WI38 (cell line): ENCODE results near the gene EIF5.

Experiments
- H3K4me3 ChIP-seq: 2 replicates; pipeline ENCODE4 v1.5.1; 2011; ENCODE audit warnings: low read depth, mild to moderate bottlenecking, control low read depth, low read length
- TF ChIP-seq, protein P1 (sequence below): IDR thresholded peaks from 2 replicates; pipeline ENCODE4 v1.5.1; 2012; ENCODE audit warnings: low read depth, mild to moderate bottlenecking, control low read depth, low read length

EIF5 gene

DNA sequence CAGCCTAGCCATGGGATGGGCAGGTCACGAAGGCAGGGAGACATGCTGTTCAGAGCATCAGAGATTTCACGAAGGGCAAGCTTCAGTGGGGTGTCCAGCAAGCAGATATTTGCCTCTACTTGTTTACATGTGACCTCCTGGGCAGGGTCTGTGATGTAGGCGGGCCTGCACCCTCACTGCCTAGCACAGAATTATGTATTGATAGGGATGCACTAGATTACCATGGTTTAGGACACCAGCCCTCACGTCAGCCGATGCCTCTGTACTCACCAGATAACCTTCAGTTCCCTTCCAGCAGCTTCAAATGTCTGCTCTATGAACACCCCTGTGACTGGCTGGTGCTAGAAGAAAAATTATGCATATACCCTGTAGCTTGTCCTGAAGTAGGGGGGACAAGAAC is 5.1 kb upstream of the EIF5 start:
- TF ChIP-seq, protein P1, sequence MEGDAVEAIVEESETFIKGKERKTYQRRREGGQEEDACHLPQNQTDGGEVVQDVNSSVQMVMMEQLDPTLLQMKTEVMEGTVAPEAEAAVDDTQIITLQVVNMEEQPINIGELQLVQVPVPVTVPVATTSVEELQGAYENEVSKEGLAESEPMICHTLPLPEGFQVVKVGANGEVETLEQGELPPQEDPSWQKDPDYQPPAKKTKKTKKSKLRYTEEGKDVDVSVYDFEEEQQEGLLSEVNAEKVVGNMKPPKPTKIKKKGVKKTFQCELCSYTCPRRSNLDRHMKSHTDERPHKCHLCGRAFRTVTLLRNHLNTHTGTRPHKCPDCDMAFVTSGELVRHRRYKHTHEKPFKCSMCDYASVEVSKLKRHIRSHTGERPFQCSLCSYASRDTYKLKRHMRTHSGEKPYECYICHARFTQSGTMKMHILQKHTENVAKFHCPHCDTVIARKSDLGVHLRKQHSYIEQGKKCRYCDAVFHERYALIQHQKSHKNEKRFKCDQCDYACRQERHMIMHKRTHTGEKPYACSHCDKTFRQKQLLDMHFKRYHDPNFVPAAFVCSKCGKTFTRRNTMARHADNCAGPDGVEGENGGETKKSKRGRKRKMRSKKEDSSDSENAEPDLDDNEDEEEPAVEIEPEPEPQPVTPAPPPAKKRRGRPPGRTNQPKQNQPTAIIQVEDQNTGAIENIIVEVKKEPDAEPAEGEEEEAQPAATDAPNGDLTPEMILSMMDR, result no peak
- H3K4me3 ChIP-seq, result no peak overlapping the region

DNA sequence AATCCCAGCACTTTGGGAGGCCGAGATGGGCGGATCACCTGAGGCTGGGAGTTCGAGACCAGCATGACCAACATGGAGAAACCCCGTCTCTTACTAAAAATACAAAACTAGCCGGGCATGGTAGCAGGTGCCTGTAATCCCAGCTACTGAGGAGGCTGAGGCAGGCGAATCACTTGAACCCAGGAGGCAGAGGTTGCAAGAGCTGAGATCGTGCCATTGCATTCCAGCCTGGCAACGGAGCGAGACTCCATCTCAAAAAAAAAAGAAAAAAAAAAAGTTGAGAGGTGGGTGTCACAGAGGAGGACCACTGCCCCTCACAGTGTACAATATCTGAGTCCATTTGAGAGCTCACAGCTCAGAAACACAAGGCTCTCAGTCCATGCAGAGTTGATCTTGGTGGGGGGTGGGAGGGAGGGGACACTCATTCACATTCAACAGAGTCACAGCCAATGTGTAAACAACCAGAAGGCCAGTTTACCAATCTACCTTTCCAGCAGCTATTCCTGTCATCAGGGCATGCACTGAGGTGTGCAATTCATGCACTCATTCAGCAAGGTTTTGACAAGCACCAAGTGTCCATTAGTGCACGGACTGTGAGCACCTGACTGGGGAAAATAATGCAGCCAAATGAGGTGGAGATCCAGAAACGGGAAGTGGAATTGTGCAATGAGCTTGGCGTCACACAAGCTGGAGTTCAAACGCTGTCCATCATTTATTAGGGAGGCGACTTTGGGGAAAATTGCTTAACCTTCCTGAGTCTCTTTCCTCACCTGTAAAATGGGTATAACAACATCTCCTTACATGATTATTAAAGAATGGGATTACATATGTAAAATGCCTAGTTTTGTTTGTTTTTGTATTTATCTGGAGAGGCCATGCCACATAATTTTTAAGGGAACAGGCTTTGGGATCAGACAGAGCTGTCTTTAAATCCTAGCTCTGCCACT is 4.4 kb upstream of the EIF5 start:
- TF ChIP-seq, protein P1, result no peak
- H3K4me3 ChIP-seq, result no peak overlapping the region

DNA sequence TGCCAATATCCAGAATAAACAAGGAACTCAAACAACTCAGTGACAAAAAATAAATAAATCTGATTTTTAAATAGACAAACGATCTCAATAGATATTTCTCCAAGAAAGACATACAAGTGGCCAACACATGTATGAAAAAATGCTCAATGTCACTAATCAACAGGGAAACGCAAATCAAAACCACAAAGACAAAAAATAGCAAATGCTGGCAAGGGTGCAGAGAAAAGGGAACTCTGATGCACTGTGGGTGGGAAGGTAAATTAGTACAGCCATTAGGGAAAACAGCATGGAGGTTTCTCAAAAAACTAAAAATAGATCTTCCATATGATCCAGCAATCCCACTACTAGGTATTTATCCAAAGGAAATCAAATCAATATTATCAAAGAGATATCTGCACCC is 3.5 kb upstream of the EIF5 start:
- TF ChIP-seq, protein P1, result no peak
- H3K4me3 ChIP-seq, result no peak overlapping the region

DNA sequence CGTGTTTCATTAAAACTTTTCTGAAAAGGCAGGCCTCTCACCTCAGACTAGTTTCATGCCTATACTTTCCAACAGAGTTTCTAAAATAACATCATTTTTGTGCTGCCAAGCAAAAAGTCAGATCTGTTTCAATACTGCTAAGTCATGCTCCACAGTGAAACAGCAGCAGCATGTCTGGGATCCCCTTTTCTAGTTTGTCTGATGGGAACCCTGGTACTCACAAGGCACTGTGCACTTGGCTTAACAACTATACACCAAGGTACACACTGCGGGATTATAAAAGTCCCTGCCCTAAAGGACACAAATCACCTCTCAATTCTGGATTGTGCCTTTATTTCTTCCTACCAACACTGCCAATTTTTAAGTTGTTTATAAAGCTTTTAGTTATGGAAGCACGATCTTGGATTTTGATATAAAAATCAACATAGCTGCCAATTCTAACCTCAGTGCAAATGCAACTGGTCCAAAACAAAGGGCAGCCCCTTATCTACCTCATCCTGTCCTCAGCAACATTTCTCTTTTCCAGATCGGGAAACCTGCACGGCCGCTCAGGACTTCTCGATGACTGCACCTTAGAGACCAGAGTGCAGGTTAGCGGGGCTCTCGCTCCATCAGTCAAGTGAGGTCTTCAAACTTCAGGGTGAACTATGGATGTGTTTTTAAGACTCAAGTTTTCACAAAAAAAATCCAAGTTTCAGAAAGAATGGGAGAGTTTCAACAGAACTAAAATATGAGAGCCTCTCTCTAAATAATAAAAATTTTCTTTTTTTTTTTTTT is 1.7 kb upstream of the EIF5 start:
- TF ChIP-seq, protein P1, result no peak
- H3K4me3 ChIP-seq, result peak overlapping the region; percentile 91; the same call in 1 of the 2 replicates

GRCh38 chr14:103334644-103335622 is 896 bp downstream of the EIF5 start:
- TF ChIP-seq, protein P1, result no peak
- H3K4me3 ChIP-seq, result peak overlapping the region; percentile 91

GRCh38 chr14:103336191-103336590 is 2.2 kb downstream of the EIF5 start:
- TF ChIP-seq, protein P1, result no peak
- no peak overlapping the region for H3K4me3 ChIP-seq
